GM13977 (cell line): ENCODE data around the gene CFAP74.

ENCODE experiments used
- DNase-seq: peaks from one replicate; pipeline ENCODE4 v3.0.0; 2012; ENCODE audit warnings: low spot score
- in situ Hi-C: fragments of 300-500 bp; cut with MboI; formaldehyde crosslinking; loops from one replicate; pipeline ENCODE4 v1.12.0; 2022; ENCODE audit warnings: low sequenced_read_pairs, low pct_unique_long_range_greater_than_20kb, mixed read lengths, inconsistent platforms; ENCODE audit not compliant: unreplicated experiment
- TF ChIP-seq, protein P1 (sequence below): IDR thresholded peaks from 2 replicates; pipeline ENCODE4 v1.5.1; 2012; ENCODE audit warnings: mild to moderate bottlenecking, control low read depth; ENCODE audit not compliant: insufficient read depth; ENCODE audit errors: extremely low read depth, missing control alignments

CFAP74 gene

DNA sequence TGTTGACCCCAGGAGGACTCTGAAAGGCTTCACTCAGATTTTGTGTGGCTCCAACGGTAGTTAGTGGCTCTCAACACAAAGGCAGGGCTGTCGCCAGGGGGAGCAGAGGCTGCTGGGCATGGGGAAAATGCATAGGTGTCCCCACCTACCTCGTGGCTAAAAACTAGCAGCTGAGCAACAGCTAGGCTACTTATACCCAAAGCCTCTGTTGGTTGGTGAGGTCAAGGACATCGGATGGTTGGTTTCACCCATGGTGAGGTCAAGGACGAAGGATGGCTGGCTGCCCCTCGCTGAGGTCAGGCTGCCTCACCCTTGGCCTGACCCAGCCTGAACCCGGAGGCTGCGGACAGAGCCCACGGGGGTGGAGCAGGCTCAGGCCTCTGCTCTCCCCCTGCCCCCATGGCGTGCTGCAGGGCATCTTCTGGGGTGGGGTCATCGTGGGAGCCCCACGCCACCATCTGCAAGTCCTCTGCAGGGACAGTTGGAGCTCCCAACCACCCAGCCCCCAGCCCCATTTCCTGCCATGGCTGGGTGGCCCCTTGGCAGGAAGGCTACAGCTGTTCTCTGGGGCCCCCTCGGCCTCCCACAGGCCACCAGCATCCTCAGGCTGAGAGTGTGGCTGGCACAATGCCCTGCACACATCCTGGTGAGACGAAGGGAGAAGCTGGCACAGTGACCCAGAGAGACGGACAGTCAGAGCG is 104.2 kb downstream of the CFAP74 start:
- DNase-seq = no peak
- in situ Hi-C loops = no loop called here
- TF ChIP-seq, protein P1, sequence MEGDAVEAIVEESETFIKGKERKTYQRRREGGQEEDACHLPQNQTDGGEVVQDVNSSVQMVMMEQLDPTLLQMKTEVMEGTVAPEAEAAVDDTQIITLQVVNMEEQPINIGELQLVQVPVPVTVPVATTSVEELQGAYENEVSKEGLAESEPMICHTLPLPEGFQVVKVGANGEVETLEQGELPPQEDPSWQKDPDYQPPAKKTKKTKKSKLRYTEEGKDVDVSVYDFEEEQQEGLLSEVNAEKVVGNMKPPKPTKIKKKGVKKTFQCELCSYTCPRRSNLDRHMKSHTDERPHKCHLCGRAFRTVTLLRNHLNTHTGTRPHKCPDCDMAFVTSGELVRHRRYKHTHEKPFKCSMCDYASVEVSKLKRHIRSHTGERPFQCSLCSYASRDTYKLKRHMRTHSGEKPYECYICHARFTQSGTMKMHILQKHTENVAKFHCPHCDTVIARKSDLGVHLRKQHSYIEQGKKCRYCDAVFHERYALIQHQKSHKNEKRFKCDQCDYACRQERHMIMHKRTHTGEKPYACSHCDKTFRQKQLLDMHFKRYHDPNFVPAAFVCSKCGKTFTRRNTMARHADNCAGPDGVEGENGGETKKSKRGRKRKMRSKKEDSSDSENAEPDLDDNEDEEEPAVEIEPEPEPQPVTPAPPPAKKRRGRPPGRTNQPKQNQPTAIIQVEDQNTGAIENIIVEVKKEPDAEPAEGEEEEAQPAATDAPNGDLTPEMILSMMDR = peak; percentile 27

- in situ Hi-C loops = no loop called here
- TF ChIP-seq, protein P1 = no peak
- no peak for DNase-seq
These were observed 105.2 kb downstream of the CFAP74 start for GRCh38 chr1:1898246-1898933.

DNA sequence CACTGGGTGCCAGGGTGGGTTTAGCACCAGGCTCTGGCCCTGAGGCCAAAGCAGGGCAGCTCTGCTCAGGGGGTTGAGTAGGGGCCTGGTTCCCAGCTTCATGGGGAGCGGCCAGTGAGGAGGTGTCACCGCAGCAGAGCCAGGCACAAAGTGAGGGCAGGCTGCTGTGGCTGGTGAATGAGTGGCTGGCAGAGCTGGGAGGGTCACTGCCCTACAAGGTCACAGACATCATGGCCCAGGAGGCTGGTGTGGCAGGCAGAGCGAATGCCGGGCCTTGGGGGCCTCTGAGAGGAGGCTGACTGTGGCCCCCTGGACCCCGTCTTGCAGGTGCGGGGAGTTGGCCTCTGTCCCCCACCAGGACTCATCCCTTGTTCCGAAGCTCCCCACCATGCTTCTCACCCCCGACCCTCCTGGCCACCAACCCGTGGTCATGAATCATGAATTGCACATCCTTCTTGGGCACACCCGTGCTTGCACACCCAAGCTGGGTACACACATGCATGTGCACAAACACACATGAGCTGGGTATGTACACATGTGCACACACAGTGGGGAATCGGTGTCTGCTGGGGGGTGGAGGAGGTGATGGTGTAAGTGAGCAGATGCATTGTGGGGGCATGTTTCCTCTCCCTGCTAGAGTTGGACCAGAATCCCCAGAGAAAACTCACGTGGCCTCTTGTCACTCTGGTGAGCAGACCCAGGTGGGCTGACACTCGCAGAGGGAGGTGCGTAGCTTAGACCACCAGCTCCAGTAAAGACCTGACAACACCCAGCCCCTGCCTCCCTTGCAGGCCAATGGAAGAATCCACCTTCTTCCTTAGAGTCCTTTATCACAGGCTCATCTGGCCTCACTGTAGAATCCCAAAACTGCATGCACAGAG is 107.9 kb downstream of the CFAP74 start:
- in situ Hi-C loops = no loop called here

DNA sequence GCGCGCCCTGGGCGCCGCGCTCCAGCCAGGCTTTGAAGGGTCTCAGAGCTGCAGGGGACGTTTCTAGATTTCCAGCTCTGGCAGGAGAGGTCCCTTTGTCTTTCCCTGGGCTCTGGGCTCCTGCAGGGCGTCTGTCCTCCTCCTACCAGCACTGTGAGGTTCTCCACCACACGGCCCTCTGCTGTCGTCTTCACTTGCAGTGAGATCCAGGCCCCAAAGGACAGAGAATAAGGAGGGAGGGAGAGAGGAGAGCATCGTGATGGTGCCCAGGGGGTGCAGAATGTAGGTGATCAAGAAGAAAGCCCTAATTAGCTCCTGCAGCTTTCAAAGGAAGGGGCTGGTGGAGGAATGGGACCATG is 108.5 kb downstream of the CFAP74 start:
- TF ChIP-seq, protein P1 = no peak
- DNase-seq = no peak
- in situ Hi-C loops = no loop called here

More for the DNA sequence above, 107.9 kb downstream of the CFAP74 start:
- DNase-seq = no peak
- TF ChIP-seq, protein P1 = no peak

DNA sequence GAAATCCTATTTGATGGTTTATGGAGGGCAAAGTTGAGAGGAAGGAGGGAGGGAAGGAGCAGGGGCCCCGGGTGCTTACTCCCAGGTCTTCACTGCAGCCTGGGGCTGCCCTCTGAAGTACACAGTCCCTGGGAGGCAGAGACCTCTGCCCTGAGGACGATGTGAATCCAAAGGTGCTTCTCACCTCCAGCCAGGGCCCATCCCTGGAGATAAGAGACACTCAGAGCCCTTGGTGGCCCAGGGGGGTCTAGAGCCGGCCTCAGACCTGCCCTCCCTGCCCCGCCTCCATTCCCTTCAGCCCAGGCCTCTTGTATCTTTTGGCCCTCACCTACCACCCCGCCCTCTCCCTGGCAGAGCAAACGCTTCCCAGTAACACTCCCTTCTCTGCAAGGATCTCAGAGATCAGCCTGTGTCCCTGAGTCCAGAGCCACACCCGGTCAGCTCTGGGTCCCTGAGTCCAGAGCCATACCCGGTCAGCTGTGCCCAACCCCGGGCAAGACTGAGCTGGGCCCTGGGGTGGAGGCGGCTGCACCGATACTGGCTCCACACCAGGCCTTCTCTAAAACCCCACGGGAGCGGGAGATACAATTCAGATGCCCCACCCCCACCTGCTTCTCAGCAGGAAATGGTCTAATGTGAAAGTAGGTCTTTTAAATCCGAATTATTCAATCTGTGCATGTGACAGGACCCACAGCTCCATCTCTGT is 109.1 kb downstream of the CFAP74 start:
- in situ Hi-C loops = no loop called here
- TF ChIP-seq, protein P1 = no peak
- no peak for DNase-seq

- in situ Hi-C loops = no loop called here
- TF ChIP-seq, protein P1 = no peak
- no peak for DNase-seq
These were observed 109.6 kb downstream of the CFAP74 start for GRCh38 chr1:1893997-1894353.
